ENCODE data around the gene ABL2.

- TF ChIP-seq CTCF (conservative IDR thresholded peaks at IDR 0.05 in 1 of 2, IDR thresholded peaks at IDR 0.05 in 1 of 2; ENCODE audit: extremely low read depth in 1 of 2, insufficient read depth in 1 of 2, low read depth in 1 of 2, low read length in 2 of 2) (no peak), EZH2 (IDR thresholded peaks at IDR 0.05; ENCODE audit: borderline replicate concordance, low read length) (no peak)
Measured at GRCh38 chr1:179178950-179179349, 50.5 kb downstream of the ABL2 start.

All from mammary epithelial cell (primary cell).